Epithelial cell of esophagus (primary cell): Measurements from ENCODE around the gene TRAM2.

Experiments
- DNase-seq: peaks from one replicate; pipeline ENCODE4 v3.0.0; 2010; ENCODE audit warnings: low read depth
- H3K4me3 ChIP-seq: 2 replicates; pipeline ENCODE4 v1.5.1; 2011; ENCODE audit warnings: mild to moderate bottlenecking, low read length, control low read depth
- TF ChIP-seq, protein P1 (sequence below): IDR thresholded peaks from 2 replicates; pipeline ENCODE4 v1.5.1; 2011; ENCODE audit warnings: low read depth, mild to moderate bottlenecking, low read length, control low read depth, inconsistent platforms; ENCODE audit not compliant: insufficient read depth; ENCODE audit errors: missing control alignments

The TRAM2 gene

DNA sequence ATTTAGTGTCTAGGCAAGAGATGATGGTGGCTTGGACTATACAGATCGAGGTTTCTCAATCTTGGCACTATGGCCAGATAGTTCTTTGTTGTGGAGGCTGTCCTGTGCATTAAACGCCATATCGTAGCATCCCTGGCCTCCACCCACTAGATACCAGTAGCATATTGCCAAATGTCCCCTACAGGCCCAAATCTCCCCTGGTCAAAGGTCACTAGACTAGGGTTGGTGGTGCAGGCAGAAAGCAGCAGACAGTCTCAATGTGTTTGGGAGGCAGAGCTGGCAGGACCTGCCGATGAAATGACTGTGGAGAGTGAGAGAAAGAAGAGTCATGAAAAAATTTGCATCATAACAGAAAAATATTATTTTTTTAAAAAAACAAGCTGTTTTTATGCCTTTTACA is 63.0 kb downstream of the TRAM2 start:
- DNase-seq = no peak
- TF ChIP-seq, protein P1, sequence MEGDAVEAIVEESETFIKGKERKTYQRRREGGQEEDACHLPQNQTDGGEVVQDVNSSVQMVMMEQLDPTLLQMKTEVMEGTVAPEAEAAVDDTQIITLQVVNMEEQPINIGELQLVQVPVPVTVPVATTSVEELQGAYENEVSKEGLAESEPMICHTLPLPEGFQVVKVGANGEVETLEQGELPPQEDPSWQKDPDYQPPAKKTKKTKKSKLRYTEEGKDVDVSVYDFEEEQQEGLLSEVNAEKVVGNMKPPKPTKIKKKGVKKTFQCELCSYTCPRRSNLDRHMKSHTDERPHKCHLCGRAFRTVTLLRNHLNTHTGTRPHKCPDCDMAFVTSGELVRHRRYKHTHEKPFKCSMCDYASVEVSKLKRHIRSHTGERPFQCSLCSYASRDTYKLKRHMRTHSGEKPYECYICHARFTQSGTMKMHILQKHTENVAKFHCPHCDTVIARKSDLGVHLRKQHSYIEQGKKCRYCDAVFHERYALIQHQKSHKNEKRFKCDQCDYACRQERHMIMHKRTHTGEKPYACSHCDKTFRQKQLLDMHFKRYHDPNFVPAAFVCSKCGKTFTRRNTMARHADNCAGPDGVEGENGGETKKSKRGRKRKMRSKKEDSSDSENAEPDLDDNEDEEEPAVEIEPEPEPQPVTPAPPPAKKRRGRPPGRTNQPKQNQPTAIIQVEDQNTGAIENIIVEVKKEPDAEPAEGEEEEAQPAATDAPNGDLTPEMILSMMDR = no peak
- H3K4me3 ChIP-seq = no peak overlapping the region

DNA sequence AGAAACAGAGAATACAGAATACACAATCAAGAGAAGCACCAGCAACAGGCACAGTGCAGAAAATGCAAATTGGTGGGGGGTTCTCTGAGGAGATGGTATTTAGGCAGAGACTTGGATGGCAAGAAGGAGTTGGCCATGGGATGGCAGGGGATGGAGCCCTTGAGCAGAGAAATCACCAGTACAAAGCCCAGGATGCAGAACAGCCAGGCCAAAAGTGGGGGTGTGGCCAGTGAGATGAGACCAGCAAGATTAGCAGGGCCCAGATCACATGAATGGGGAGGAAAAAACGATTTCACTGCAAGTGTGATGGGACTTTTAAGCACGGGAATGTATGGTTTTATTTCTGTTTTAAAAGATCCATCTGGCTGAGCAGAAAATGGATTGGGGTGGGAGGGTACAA is 63.4 kb downstream of the TRAM2 start:
- TF ChIP-seq, protein P1 = no peak
- H3K4me3 ChIP-seq = no peak overlapping the region
- no peak for DNase-seq

DNA sequence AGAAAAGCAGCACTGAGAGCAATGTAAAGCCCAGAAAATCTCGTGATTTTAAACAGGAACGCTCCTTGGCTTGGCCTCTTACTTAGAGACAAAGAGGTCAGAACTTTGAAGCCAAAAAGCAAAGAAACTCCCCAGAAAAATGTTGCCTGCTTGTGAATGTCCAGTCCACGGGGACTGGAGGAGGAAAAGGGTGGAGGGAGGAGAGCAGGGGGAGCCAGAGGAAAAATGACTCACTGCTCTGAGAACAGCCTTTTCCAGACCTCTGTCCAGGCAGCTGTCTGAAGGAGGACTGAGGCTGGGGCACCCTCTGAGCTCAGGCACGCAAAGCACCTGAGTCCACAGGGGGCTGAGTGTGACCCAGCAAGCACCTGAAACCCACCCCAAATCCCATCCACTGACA is 64.7 kb downstream of the TRAM2 start:
- peak; percentile 50 for DNase-seq
- no peak overlapping the region for H3K4me3 ChIP-seq
- TF ChIP-seq, protein P1 = no peak

DNA sequence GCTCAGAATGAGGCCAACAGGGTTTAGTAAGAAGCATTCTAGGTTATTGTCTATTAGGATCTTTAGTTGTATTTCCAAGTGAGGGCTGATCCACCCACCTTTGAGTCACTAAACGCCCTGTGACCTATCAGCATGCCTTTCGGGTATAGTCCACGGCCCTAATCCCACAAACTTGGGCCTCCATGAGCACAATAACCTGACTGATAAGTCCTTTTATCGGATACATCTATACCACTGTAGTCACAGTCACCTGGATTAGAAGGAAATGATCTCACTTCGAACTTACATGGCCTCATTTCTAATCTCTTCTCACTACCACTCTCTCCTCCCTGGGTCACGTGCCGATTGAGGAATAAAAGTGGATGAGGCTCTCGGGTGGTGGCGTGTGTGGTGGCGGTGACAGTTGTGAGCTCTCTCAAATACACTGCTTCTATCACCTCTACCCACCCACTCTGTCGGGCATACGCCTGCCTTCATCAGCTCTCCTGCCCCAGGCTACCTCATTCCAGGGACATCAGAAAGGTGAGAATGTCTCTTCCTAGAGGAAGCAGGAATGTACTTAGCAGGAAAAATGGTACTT is 65.2 kb downstream of the TRAM2 start:
- peak; percentile 28 for DNase-seq
- H3K4me3 ChIP-seq = no peak overlapping the region
- TF ChIP-seq, protein P1 = no peak

DNA sequence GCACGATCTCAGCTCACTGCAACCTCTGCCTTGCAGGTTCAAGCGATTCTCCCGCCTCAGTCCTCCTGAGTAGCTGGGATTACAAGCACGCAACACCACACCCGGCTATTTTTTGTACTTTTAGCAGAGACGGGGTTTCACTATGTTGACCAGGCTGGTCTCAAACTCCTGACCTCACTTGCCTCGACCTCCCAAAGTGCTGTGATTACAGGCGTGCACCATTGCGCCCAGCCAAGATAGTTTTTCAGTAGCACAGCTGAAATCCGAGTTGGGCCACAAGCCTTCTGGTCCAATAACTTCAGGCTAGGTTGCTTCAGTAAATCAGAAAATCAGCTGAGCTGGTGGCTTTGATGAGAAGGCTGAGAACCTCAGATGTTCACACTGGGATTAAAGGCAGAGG is 65.7 kb downstream of the TRAM2 start:
- no peak for DNase-seq
- TF ChIP-seq, protein P1 = no peak

DNA sequence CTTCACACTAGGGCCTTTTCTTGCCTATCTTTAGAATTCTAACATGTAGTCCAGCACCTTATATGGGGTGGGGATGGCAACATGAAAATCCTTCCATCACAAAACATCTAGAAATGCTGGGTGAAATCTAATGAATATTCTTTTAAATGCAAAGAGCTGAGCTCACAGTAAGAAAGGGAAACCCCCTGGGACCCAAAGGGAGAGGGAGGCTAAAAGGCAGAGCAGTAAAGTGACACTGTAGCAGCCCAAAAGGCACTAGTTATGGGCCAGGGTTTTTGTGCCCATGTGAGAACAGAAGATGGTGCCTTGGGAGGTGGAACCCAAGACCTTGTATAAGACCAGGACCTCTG is 66.7 kb downstream of the TRAM2 start:
- DNase-seq = no peak
- TF ChIP-seq, protein P1 = no peak
- H3K4me3 ChIP-seq = no peak overlapping the region

More for the DNA sequence above, 65.7 kb downstream of the TRAM2 start:
- H3K4me3 ChIP-seq = no peak overlapping the region
